Activated gamma-delta T cell treated with anti-CD3 and anti-CD28 coated beads, Interleukin-2, amount 50 U/mL, for 16 hours (primary cell): ENCODE data around the gene GLP2R.
"Not testable (repeated sequence)": the region's sequence is repeated elsewhere in the genome, so short reads cannot be mapped to it uniquely, and the experiment has no call there.

Source experiments
- DNase-seq: peaks from one replicate; pipeline ENCODE4 v3.0.0-alpha.2; 2020; ENCODE audit warnings: low read depth

Gene GLP2R

GRCh38 chr17:9825641-9826150 is at the start of gene GLP2R:
TSS of gene GLP2R (plus strand) at chr17:9825924. CDS start at chr17:9826064, 140 bp downstream.
- no peak for DNase-seq

DNA sequence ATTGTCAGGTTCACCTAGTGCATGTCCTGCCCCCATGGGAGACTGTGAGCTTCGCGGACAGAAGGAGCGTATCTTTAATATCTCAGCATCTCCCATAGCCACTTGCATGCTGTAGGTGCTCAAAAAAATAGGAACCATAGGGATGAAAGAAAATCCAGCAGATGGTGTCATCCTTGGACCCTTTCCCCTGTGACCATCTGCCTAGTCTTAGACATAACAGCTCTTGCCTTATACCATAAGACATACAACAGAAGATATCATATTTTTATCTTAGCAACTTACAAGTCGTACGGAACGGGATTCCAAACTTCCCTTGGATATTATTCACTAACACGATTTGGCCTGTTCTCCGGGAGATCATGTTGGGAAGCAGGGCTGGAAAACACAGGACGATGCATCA is 48.8 kb upstream of the GLP2R start:
- DNase-seq: no peak

DNA sequence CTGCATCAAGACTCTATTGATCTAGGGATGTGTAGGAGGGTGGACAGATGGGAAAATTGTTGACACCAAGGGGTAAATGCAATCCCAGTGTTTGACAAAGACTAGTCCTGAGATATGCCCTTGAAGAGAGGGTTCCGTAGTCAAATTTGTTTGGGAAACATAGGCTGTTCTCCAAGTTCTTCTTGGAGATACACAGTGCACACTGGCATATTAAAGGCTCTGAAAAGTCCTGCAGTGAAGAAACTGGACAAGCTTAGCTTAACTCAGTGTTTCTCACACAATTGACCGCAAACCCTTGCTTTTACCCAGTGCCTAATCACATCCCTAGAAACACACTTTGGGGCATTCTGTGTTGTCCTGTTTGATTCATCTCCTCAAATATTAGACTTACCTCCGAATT is 45.2 kb upstream of the GLP2R start:
- no peak for DNase-seq

DNA sequence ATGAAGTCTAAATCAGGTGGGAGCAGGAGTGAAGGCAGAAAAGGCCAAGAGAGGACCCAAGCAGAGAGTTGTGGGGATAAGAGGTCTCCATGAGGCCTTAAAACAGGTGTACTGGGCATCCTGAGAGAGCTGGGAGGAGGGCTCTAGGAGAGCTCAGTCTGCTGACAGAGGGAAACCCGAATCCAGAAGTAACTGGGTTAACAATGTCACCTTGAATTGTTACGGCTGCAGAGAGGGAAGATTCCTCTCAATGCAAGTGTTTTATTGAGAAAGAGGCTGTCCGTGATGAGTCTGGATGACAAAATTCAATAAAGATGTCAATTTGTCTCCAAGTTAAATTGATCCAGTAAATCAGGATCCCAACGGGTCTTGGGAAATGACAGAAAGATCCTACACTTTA is 42.7 kb upstream of the GLP2R start:
- no peak for DNase-seq

DNA sequence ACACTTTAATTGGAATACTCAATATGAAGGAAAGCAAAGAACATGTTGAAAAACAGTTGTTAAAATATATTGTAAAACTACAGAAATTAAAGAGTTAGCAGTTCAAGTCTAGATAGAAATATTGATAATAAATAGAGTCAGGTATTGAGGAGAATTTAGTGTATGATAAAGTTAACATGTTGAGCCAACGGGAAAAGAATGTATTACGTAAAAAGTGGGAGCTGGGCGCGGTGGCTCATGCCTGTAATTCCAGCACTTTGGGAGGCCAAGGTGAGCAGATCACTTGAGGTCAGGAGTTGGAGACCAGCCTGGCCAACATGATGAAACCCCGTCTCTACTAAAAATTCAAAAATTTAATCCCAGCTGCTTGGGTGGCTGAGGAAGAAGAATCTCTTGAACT is 42.3 kb upstream of the GLP2R start:
- not testable (repeated sequence) for DNase-seq

- no peak for DNase-seq
These were observed 41.2 kb upstream of the GLP2R start for GRCh38 chr17:9784544-9784943.

- DNase-seq: no peak
These were observed 37.1 kb upstream of the GLP2R start for GRCh38 chr17:9788601-9789000.

DNA sequence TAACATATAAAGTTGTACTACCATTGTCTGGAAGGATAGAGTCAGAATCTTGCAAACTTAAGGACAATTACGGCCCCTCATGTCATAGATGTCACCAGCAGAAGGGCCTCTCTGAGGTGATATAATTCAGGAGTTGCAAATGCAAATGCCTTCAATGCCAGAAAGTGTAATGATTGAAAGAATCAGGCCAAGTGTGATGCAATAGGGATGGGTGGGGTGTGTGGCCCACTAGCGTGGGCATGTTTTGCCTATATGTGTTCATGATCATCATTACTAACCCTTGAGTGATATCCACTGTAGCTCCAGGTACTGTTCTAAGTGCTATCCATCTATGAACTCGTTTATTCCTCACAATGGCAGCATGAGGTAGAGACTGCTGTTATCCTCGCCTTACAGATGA is 35.4 kb upstream of the GLP2R start:
- no peak for DNase-seq

GRCh38 chr17:9790889-9791876 is 34.5 kb upstream of the GLP2R start, which contains the start of gene DHRS7C:
TSS of gene DHRS7C (minus strand) at chr17:9791592. CDS start at chr17:9791284, 308 bp downstream.
- DNase-seq: no peak

DNA sequence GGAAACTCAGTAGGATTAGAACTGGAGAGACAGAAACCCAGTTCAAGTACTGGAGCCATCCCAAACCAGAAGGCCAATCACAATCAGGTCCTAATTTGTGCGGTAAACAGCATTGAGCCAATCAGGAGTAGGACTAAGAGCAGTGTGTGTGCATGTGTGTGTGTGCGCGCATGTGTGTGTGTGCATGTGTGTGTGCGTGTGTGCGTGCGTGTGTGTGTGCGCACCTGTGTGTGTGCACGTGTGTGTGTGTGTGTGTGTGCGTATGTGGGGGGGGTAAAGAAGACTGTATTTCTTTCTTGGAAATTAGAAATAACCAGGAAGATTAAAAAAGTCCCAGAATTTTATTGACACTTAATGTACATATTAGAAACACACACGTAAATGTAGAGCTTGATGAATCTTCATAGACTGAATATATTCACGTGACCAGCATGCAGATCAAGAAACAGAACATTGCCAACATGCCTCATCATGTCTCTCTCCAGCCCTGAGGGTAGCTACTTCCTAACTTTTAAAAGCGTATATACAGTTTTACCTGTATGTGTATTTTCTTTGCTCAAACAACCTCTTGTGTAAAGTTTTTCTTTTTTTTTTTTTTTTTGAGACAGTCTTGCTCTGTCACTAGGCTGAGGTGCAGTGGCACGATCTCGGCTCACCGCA is 33.4 kb upstream of the GLP2R start:
- DNase-seq: no peak

DNA sequence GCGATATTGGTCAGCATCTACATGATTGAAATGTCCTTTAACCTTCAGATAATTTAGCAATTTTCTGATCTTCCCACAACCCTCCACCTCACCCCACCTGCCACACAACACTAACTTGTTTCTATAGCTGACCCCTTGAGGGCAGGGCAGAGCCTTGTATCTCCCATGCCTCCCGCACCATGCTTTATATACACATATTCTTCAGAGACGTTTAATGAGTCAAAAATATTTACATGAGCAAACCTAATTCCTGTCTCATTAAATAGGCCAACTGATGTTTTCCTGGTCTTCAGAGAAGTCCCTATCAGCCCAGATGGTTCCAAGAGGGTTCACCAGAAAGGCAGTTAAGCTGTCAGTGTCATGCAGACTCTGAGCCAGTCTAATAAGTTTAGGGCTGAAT is 27.7 kb upstream of the GLP2R start:
- no peak for DNase-seq

DNA sequence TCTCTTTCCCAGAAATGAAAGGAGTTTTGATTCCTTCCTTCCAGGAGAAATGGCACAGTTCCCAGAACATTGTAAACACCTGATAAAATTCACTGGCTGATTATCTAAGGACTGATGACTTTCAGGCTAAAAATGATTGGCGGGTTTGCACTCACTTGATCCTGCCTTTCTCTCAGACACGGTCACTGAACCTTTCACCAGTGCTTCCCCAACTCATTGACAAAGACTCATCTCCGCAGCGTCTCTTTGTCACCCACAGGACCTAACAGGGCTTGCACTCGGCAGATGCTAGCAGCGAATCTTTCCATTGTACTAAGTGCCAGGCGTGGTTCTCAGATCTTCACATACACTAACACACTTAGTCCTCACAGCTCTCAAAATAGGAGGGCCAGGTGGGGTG is 27.0 kb upstream of the GLP2R start:
- no peak for DNase-seq

GRCh38 chr17:9801505-9801904 is 24.2 kb upstream of the GLP2R start:
- no peak for DNase-seq

DNA sequence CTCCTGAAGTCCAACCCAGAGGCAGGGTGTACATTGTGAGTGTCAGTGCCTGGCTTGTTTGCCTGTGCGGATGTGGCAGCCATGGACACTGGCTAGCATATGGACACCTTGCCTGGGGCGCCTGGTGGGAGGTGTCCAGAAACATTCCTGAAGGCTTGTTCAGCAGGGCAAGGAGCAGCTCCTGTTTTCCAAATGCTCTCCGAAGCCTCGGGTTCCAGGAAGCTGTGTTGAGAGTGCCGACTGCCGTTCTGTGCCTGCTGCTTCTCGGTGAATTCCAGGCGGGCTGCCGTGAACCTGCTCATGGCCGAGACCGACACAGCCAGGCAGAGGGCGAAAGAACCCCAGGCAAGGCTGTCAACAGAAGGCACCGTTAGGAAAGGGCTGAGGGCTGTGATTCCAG is 23.4 kb upstream of the GLP2R start:
- DNase-seq: no peak

GRCh38 chr17:9802697-9803096 is 23.0 kb upstream of the GLP2R start:
- DNase-seq: no peak

DNA sequence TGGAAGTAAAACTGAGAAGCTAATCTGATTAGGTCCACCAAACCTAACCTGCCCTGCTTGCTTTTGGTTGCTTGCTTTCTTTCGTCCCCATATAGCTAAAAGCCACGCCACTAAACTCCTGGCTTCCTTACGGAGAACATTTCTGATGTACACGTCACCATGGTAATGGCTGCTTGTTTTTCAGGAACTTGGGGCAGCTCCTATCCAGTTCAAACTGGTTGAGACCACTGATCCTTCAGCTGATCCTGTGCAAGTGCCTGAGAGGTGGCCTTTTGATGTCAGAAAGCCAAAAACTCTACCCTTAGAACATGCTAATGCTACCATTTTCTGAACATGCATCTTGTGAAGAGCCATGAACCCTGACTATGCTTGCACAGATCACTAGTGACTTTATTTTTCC is 20.0 kb upstream of the GLP2R start:
- no peak for DNase-seq

- DNase-seq: no peak
These were observed 19.0 kb upstream of the GLP2R start for GRCh38 chr17:9806699-9807098.

DNA sequence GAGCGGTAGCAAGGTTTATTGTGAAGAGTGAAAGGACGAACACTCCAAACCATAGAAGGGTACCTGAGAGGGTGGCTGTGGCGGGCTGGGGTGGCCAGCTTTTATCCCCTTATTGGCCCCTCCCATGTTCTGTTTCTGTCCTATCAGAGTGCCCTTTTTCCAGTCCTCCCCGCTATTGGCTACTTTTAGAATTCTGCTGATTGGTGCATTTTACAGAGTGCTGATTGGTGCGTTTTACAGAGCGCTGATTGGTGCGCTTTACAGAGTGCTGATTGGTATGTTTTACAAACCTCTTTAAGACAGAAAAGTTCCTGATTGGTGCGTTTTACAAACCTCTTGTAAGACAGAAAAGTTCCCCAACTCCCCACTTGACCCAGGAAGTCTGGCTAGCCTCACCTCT is 16.3 kb upstream of the GLP2R start:
- no peak for DNase-seq

- DNase-seq: no peak
These were observed 15.4 kb upstream of the GLP2R start for GRCh38 chr17:9810100-9810949.

GRCh38 chr17:9811086-9811485 is 14.6 kb upstream of the GLP2R start:
- no peak for DNase-seq

DNA sequence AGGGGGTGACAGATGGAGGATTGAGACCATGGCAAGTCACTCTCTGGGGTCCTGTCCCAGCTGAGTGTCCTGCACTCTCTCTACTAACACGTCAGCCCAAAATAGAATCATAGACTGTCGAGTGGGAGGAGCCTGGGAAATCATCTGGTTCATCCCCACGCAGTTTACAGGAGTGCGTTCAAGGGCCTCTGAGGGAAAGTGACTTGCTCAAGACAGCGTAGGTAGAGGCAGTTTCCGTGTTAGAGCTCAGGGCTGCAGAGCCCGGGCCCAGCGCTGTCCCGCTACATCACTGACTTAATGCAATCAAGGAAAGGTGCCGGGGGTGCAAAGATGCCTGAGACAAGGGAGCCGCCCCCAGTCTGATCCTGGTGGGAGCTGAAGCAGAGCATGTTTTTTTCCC is 14.2 kb upstream of the GLP2R start:
- DNase-seq: no peak

DNA sequence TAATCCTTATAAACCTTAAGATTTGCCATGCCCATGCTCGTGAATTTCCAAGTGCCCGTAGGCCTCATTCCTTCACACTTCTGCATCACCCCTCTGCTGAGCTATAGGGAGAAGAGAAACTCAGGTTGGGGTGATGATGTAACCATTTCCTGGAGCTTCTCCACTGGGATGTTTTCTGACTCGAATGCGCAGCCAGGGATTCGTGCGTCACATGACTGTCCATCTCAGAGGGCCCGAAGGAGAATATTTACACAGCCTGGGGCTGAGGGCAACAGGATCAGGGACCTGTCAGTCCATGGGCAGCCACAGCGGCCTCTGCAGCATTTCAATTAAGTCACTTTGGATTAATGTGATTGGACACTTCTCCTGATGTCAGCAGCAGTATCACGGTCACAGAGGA is 12.6 kb upstream of the GLP2R start:
- DNase-seq: no peak
